GM21390 (cell line): ENCODE data around the gene GRM8.

Experiments
- ATAC-seq: cut with Tn5 transposase; IDR thresholded peaks from one replicate; pipeline ENCODE4 v1.9.1; 2021; ENCODE audit not compliant: unreplicated experiment

GRM8 gene

GRCh38 chr7:127151379-127151778 lies 101.4 kb downstream of the GRM8 start:
- ATAC-seq = no peak

GRCh38 chr7:127150543-127150942 lies 102.2 kb downstream of the GRM8 start:
- ATAC-seq = no peak

- no peak for ATAC-seq
Measured at GRCh38 chr7:127146746-127147536, 105.8 kb downstream of the GRM8 start.

- no peak for ATAC-seq
Measured at GRCh38 chr7:127137146-127137545, 115.6 kb downstream of the GRM8 start.

DNA sequence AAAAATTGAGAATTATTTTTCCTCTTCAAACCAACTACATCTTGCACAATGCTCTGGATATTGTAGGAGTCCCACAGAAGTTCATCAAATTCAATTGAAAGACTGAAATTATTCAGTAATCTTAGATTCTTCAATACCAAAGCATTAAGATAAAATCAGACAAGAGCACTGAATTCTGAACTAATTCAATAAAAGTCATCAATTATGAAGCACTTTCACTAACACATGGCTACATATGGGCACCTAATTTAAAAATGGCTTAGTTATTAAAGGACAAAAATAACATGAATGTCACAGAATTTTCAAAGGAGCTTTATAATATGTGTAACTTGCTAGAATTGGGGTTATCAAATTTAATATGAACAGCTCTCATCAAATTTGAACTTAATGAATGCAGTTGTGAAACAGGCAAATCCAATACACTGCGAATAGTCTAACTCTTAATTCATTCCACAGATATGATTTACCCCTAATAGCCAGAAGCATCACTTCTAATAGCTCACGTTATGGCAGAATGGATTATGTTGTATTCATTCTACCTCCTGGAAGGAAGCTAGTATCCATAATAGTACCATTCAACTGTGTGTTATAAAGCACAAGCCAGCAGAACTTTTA lies 116.8 kb downstream of the GRM8 start:
- no peak for ATAC-seq

DNA sequence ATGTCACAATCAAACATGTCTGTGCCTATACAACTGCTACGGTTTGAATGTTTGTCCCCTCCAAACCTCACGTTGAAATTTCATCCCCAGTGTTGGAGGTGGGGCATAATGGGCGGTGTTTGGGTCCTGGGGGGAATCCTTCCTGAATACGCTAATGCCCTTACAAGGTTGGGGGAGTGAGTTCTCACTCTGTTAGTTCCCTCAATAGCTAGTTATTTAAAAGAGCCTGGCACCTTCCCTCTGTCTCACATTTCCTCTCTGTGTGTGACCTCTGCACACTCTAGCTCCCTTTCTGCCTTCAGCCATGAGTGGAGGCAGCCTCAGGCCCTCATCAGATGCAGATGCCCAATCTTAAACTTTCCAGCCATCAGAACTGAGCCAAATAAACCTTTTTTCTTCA lies 129.5 kb downstream of the GRM8 start:
- no peak for ATAC-seq

GRCh38 chr7:127119517-127119916 lies 133.2 kb downstream of the GRM8 start:
- no peak for ATAC-seq

- ATAC-seq = no peak
Measured at GRCh38 chr7:127114742-127115265, 137.9 kb downstream of the GRM8 start.

- ATAC-seq = peak; percentile 91
Measured at GRCh38 chr7:127107601-127108007, 145.1 kb downstream of the GRM8 start.

- no peak for ATAC-seq
Measured at GRCh38 chr7:127093340-127093739, 159.4 kb downstream of the GRM8 start.

DNA sequence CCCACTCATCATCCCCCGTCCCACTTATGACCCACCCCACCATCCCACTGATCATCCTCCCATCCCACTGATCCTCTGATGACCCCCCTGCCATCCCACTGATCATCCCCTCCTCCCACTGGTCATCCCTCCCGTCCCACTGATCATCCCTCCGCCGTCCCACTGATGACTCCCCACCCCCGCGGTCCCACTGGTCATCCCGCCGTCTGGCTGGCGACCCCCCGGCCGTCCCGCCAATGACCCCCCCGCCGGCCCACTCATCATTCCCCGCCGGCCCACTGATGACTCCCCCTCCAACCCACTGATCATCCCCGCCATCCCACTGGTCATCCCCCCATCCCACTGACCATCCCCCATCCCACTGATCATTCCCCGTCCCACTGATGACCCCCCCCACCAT lies 161.1 kb downstream of the GRM8 start:
- ATAC-seq = no peak

- no peak for ATAC-seq
Measured at GRCh38 chr7:127089146-127089545, 163.6 kb downstream of the GRM8 start.

DNA sequence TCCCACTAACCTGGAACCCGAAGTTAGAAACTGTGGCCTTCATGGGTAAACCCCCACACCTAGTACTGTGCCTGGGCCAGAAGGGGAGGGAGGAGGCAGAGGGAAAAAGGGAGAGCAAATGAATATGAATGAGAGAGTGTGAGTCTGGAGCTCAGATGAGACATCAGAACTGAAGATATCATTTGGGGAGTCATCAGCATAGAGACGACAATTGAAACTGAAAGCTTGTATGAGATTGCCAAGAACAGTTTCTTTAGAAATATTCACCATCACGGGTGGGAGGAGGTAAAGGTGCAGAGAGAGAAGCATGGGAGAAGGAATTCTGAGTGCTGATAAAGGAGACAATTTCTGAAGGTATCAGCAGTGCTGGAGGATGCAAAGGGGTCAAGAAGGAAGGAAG lies 171.2 kb downstream of the GRM8 start:
- no peak for ATAC-seq

- ATAC-seq = no peak
Measured at GRCh38 chr7:127080576-127080975, 172.2 kb downstream of the GRM8 start.

DNA sequence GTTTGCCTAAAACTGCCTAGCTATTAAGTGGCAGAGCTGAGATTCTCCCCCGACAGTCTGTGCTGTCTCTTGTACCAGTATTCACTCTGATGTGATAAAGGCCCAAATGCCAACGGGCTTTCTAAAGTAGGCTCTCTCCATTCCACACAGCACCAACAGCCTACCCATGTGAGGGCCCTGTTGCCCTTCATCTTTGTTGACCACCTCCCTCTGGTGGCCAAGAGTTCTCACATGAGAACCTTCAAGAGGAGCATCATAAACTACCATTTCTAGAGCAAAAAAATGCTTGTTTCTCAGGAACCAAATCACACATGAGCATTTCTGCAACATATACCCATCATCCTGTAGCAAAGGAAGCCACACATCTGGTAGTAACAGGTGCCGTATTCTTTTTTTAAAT lies 185.8 kb downstream of the GRM8 start:
- ATAC-seq = no peak

GRCh38 chr7:127059475-127059874 lies 193.3 kb downstream of the GRM8 start:
- ATAC-seq = no peak

- ATAC-seq = no peak
Measured at GRCh38 chr7:127057918-127058317, 194.8 kb downstream of the GRM8 start.

- no peak for ATAC-seq
Measured at GRCh38 chr7:127056202-127056601, 196.5 kb downstream of the GRM8 start.

- ATAC-seq = no peak
Measured at GRCh38 chr7:127047521-127047920, 205.2 kb downstream of the GRM8 start.

GRCh38 chr7:127041689-127042452 lies 210.9 kb downstream of the GRM8 start:
- no peak for ATAC-seq

DNA sequence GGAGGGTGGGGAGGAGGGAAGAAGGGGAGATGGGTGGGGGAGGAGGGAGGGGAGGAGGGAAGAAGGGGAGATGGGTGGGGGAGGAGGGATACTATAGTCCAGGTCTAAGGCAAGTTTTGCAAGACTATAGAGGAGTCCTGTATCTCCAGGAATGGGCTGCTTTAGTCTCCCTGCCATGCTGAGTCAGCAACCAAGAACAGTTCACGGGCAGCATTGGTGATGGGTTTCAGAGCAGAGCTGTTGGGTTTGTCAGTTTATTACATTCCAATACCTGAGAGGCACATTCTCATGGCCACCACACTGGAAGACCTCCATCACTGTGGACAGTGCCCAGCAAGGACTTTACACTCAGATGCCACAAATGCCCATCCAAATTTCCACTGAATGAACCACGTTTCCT lies 212.7 kb downstream of the GRM8 start:
- ATAC-seq = no peak

- ATAC-seq = no peak
Measured at GRCh38 chr7:127039541-127039940, 213.2 kb downstream of the GRM8 start.
